Chondrocyte (in vitro differentiated cells): ENCODE results near the gene TRAPPC5. TPM values are rescaled to one million over a fixed set of nuclear protein-coding genes. Genes with fewer than 3 reads are reported as not detected.
"Not testable (repeated sequence)": the region's sequence is repeated elsewhere in the genome, so short reads cannot be mapped to it uniquely, and the experiment has no call there.

Experiments used
- DNase-seq: peaks from one replicate; pipeline ENCODE4 v3.0.0; 2021; ENCODE audit warnings: mixed read lengths, low spot score
- H3K27ac Mint-ChIP-seq: one replicate; pipeline ENCODE4 v1.8.0; 2021; ENCODE audit warnings: mild to moderate bottlenecking, moderate library complexity, mixed read lengths; ENCODE audit not compliant: unreplicated experiment
- H3K27me3 Mint-ChIP-seq: 2 replicates; pipeline ENCODE4 v1.8.0; 2021; ENCODE audit warnings: low read depth, mixed read lengths
- H3K36me3 Mint-ChIP-seq: 2 replicates; pipeline ENCODE4 v1.8.0; 2021; ENCODE audit warnings: low read depth, mixed read lengths
- H3K4me1 Mint-ChIP-seq: 2 replicates; pipeline ENCODE4 v1.8.0; 2021; ENCODE audit warnings: low read depth, mild to moderate bottlenecking, mixed read lengths
- H3K4me3 Mint-ChIP-seq: one replicate; pipeline ENCODE4 v1.8.0; 2021; ENCODE audit warnings: mild to moderate bottlenecking, moderate library complexity, mixed read lengths; ENCODE audit not compliant: unreplicated experiment
- H3K9me3 Mint-ChIP-seq: 2 replicates; pipeline ENCODE4 v1.8.0; 2021; ENCODE audit warnings: low read depth, mixed read lengths
- CTCF ChIP-seq: fragments of 200-600 bp; sonication (generic); IDR thresholded peaks from 2 replicates; pipeline ENCODE4 v1.5.0; 2021; ENCODE audit warnings: antibody characterized with exemption, mild to moderate bottlenecking, moderate library complexity
- total RNA-seq: library from RNA; stranded (reverse); gene quantifications from 3 replicates; pipeline ENCODE4 v1.2.1, GENCODE V29; 2021

The TRAPPC5 gene
- total RNA-seq, 1 donor from 2014 or later, result 94.3 TPM

- DNase-seq, result no peak
- TF ChIP-seq CTCF, result no peak
- Mint-ChIP-seq H3K27ac (no peak overlapping the region), H3K36me3 (no peaks in the 10 kb centered on the region), H3K4me1 (no peaks in the 10 kb centered on the region), H3K27me3 (peaks cover 19% of the 10 kb centered on the region), H3K4me3 (no peak overlapping the region), H3K9me3 (no peaks in the 10 kb centered on the region)
Observed at GRCh38 chr19:7640803-7641202, 39.8 kb upstream of the TRAPPC5 start.

- DNase-seq, result no peak
- H3K4me3 Mint-ChIP-seq, result no peak overlapping the region
- no peaks in the 10 kb centered on the region for H3K36me3 Mint-ChIP-seq
- TF ChIP-seq CTCF, result peak; percentile 27
- H3K27ac Mint-ChIP-seq, result no peak overlapping the region
- H3K27me3 Mint-ChIP-seq, result peaks cover 13% of the 10 kb centered on the region
- H3K9me3 Mint-ChIP-seq, result no peaks in the 10 kb centered on the region
- H3K4me1 Mint-ChIP-seq, result no peaks in the 10 kb centered on the region
Observed at GRCh38 chr19:7641290-7642276, 39.0 kb upstream of the TRAPPC5 start.

- H3K36me3 Mint-ChIP-seq, result no peaks in the 10 kb centered on the region
- H3K27ac Mint-ChIP-seq, result no peak overlapping the region
- peaks cover 11% of the 10 kb centered on the region for H3K27me3 Mint-ChIP-seq
- no peak overlapping the region for H3K4me3 Mint-ChIP-seq
- no peak for TF ChIP-seq CTCF
- no peak for DNase-seq
- no peaks in the 10 kb centered on the region for H3K9me3 Mint-ChIP-seq
- no peaks in the 10 kb centered on the region for H3K4me1 Mint-ChIP-seq
Observed at GRCh38 chr19:7642295-7643030, 38.2 kb upstream of the TRAPPC5 start.

- Mint-ChIP-seq H3K27ac (no peak overlapping the region), H3K36me3 (no peaks in the 10 kb centered on the region), H3K27me3 (peaks cover 7% of the 10 kb centered on the region), H3K4me3 (no peak overlapping the region), H3K9me3 (no peaks in the 10 kb centered on the region), H3K4me1 (no peaks in the 10 kb centered on the region)
- DNase-seq, result no peak
- TF ChIP-seq CTCF, result no peak
Observed at GRCh38 chr19:7643031-7643415, 37.6 kb upstream of the TRAPPC5 start.

GRCh38 chr19:7643629-7644549, 36.7 kb upstream of the TRAPPC5 start:
- H3K36me3 Mint-ChIP-seq, H3K9me3 Mint-ChIP-seq, DNase-seq, H3K4me3 Mint-ChIP-seq, H3K27me3 Mint-ChIP-seq, H3K27ac Mint-ChIP-seq, H3K4me1 Mint-ChIP-seq: not testable (repeated sequence)
